IMR-90 (cell line): ENCODE measurements around the gene GPR135.

Experiments
- BHLHE40 ChIP-seq: fragments of 150-350 bp; IDR thresholded peaks from 2 replicates; pipeline ENCODE4 v1.6.1; 2016; ENCODE audit warnings: mild to moderate bottlenecking, low read depth, low read length
- CEBPB ChIP-seq: IDR thresholded peaks from 2 replicates; pipeline ENCODE4 v1.6.1; 2012; ENCODE audit warnings: low read depth, low read length, improper control_type of control experiment
- MAFK ChIP-seq: IDR thresholded peaks from 2 replicates; pipeline ENCODE4 v1.6.1; 2012; ENCODE audit warnings: low read depth, low read length, improper control_type of control experiment
- MXI1 ChIP-seq: IDR thresholded peaks from 2 replicates; pipeline ENCODE4 v1.6.1; 2012; ENCODE audit warnings: low read depth, mild to moderate bottlenecking, low read length, moderate library complexity, borderline replicate concordance
- POLR2A ChIP-seq: IDR thresholded peaks from 2 replicates; pipeline ENCODE4 v1.6.1; 2012; ENCODE audit warnings: mild to moderate bottlenecking, low read depth, low read length
- RAD21 ChIP-seq: IDR thresholded peaks from 2 replicates; pipeline ENCODE4 v1.6.1; 2012; ENCODE audit warnings: low read length, improper control_type of control experiment
- RCOR1 ChIP-seq: IDR thresholded peaks from 2 replicates; pipeline ENCODE4 v1.6.1; 2012; ENCODE audit warnings: mild to moderate bottlenecking, low read length, improper control_type of control experiment; ENCODE audit not compliant: insufficient replicate concordance
- RFX5 ChIP-seq: IDR thresholded peaks from 2 replicates; pipeline ENCODE4 v1.8.0; 2012; ENCODE audit warnings: low read depth, mild to moderate bottlenecking, low read length, moderate library complexity
- SMC3 ChIP-seq: fragments of 150-350 bp; IDR thresholded peaks from 2 replicates; pipeline ENCODE4 v1.6.1; 2016; ENCODE audit warnings: low read depth, mild to moderate bottlenecking, antibody characterized with exemption, low read length, moderate library complexity
- TF ChIP-seq, protein P1 (sequence below): conservative IDR thresholded peaks from 2 replicates; pipeline ENCODE4 v1.5.1; 2012; ENCODE audit warnings: mild to moderate bottlenecking, low read depth, low read length, improper control_type of control experiment
- TF ChIP-seq, protein P2 (sequence below): fragments of 150-350 bp; IDR thresholded peaks from 2 replicates; pipeline ENCODE4 v1.6.1; 2017; ENCODE audit warnings: mild to moderate bottlenecking, antibody characterized with exemption, low read length, low read depth

DNA sequence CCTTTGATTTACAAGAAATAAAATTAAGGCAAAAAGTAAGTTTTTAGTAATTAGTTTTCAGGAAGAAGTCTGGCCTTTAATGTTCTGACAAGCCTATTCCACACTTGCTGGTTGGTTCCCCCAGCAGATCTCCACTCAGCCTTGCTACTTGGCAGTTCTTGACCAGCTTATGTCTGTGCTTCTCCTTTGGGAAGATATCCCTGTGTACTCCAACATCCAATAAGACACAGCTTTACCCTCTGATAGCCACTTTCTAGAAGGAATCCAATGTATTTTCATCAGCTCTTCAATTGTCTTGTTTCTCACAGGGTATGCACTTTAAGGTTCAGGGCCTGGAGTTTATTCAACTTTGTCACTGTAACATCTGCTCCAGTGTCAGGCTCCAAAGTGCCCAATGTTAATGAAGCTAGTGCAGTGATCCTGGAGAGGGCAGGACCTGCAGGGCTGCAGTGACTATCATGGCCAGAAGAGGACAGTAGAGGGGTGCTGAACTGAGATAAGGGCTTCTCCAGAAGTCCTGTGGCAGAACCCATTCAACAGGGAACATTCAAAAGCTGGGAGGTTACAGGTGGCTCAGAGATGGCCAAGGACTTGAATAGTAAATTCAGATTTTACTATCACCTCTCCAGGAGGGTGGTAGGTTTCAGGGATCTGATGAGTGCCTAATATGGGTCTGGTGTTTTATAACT is 42.0 kb upstream of the GPR135 start:
- TF ChIP-seq, protein P1, sequence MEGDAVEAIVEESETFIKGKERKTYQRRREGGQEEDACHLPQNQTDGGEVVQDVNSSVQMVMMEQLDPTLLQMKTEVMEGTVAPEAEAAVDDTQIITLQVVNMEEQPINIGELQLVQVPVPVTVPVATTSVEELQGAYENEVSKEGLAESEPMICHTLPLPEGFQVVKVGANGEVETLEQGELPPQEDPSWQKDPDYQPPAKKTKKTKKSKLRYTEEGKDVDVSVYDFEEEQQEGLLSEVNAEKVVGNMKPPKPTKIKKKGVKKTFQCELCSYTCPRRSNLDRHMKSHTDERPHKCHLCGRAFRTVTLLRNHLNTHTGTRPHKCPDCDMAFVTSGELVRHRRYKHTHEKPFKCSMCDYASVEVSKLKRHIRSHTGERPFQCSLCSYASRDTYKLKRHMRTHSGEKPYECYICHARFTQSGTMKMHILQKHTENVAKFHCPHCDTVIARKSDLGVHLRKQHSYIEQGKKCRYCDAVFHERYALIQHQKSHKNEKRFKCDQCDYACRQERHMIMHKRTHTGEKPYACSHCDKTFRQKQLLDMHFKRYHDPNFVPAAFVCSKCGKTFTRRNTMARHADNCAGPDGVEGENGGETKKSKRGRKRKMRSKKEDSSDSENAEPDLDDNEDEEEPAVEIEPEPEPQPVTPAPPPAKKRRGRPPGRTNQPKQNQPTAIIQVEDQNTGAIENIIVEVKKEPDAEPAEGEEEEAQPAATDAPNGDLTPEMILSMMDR, result peak; percentile 89
- TF ChIP-seq POLR2A (no peak), RFX5 (no peak), MXI1 (no peak), BHLHE40 (no peak), SMC3 (peak; percentile 73), CEBPB (no peak), MAFK (no peak), RCOR1 (no peak), RAD21 (peak; percentile 81)
- TF ChIP-seq, protein P2, sequence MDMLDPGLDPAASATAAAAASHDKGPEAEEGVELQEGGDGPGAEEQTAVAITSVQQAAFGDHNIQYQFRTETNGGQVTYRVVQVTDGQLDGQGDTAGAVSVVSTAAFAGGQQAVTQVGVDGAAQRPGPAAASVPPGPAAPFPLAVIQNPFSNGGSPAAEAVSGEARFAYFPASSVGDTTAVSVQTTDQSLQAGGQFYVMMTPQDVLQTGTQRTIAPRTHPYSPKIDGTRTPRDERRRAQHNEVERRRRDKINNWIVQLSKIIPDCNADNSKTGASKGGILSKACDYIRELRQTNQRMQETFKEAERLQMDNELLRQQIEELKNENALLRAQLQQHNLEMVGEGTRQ, result no peak
